Erythroblast (primary cell): ENCODE data around the gene AACS.
A peak's percentile ranks its signal among the peaks of the same experiment; 100 is the strongest.

ENCODE experiments used
- DNase-seq, 2 experiments: peaks; one replicate each; lab custom pipeline; 2025; lab: John Stamatoyannopoulos, UW
- GATA1 ChIP-seq: IDR thresholded peaks from 2 replicates; pipeline ENCODE4 v1.6.1; 2011; ENCODE audit warnings: low read depth, mild to moderate bottlenecking, control low read depth, low read length, moderate library complexity
- POLR2A ChIP-seq: IDR thresholded peaks from 2 replicates; pipeline ENCODE4 v1.6.1; 2011; ENCODE audit warnings: mild to moderate bottlenecking, low read length

AACS gene

GRCh38 chr12:125178222-125178621 lies 113.0 kb downstream of the AACS start:
- DNase-seq = no peak
- no peak for TF ChIP-seq GATA1
- no peak for TF ChIP-seq POLR2A

- no peak for DNase-seq
- TF ChIP-seq GATA1 (no peak), POLR2A (no peak)
These were observed 114.9 kb downstream of the AACS start for GRCh38 chr12:125180144-125180543.

- DNase-seq = no peak
- no peak for TF ChIP-seq GATA1
- no peak for TF ChIP-seq POLR2A
These were observed 115.9 kb downstream of the AACS start for GRCh38 chr12:125181107-125181506.

GRCh38 chr12:125183187-125184067 lies 118.2 kb downstream of the AACS start:
- TF ChIP-seq POLR2A (no peak), GATA1 (no peak)
- peak; percentile 70 to 86 for DNase-seq

GRCh38 chr12:125184213-125184967 lies 119.2 kb downstream of the AACS start:
- TF ChIP-seq GATA1 (no peak), POLR2A (no peak)
- DNase-seq = peak in 1 of 2 experiments; percentile 7

GRCh38 chr12:125185311-125185739 lies 120.1 kb downstream of the AACS start:
- no peak for DNase-seq
- TF ChIP-seq POLR2A = no peak
- no peak for TF ChIP-seq GATA1

GRCh38 chr12:125185740-125186470 lies 120.7 kb downstream of the AACS start, which contains the start of gene TMEM132B:
Gene TMEM132B (plus strand): TSS chr12:125186386.
- TF ChIP-seq POLR2A (no peak), GATA1 (no peak)
- DNase-seq = peak; percentile 75 to 84

GRCh38 chr12:125186471-125187147 lies 121.4 kb downstream of the AACS start:
- DNase-seq = no peak
- no peak for TF ChIP-seq POLR2A
- TF ChIP-seq GATA1 = no peak

- TF ChIP-seq GATA1 (no peak), POLR2A (no peak)
- DNase-seq = no peak
These were observed 122.0 kb downstream of the AACS start for GRCh38 chr12:125187148-125187745.

GRCh38 chr12:125187780-125188741 lies 122.8 kb downstream of the AACS start:
- TF ChIP-seq GATA1 (no peak), POLR2A (no peak)
- no peak for DNase-seq

- TF ChIP-seq GATA1 (no peak), POLR2A (no peak)
These were observed 123.8 kb downstream of the AACS start for GRCh38 chr12:125189015-125189414.

GRCh38 chr12:125189502-125189901 lies 124.3 kb downstream of the AACS start:
- DNase-seq = no peak
- no peak for TF ChIP-seq GATA1
- no peak for TF ChIP-seq POLR2A

More at GRCh38 chr12:125189015-125189414, 123.8 kb downstream of the AACS start:
- no peak for DNase-seq
